Liver (tissue), 9 donors: ENCODE measurements around the gene C1orf94. TPM values are rescaled to one million over a fixed set of nuclear protein-coding genes. Genes with fewer than 3 reads are reported as not detected.

Source experiments
- DNase-seq: peaks from one replicate; pipeline ENCODE4 v3.0.0-alpha.2; 2017; ENCODE audit warnings: low spot score
- H3K27ac ChIP-seq, 2 donors: one replicate each; pipeline ENCODE4 v1.7.0; 2013; ENCODE audit warnings: inconsistent platforms in 2 of 2, low read length in 2 of 2, control low read depth in 1 of 2, low read depth in 1 of 2, mild to moderate bottlenecking in 1 of 2
- H3K27me3 ChIP-seq, 4 donors: one replicate each; pipeline versions ENCODE4 v1.6.1 to v1.7.0; 2013; ENCODE audit warnings: low read length in 3 of 4, inconsistent platforms in 1 of 4, mild to moderate bottlenecking in 1 of 4, moderate library complexity in 1 of 4; ENCODE audit not compliant: control insufficient read depth in 4 of 4, insufficient read depth in 4 of 4
- H3K36me3 ChIP-seq, 4 donors: one replicate each; pipeline versions ENCODE4 v1.6.1 to v1.7.0; 2013; ENCODE audit warnings: low read length in 3 of 4, mild to moderate bottlenecking in 3 of 4, low read depth in 1 of 4, moderate library complexity in 1 of 4; ENCODE audit not compliant: control insufficient read depth in 4 of 4, insufficient read depth in 3 of 4
- H3K4me1 ChIP-seq, 4 donors: one replicate each; pipeline versions ENCODE4 v1.6.1 to v1.7.0; 2013; ENCODE audit warnings: low read length in 3 of 4, mild to moderate bottlenecking in 3 of 4, moderate library complexity in 1 of 4; ENCODE audit not compliant: control insufficient read depth in 4 of 4, insufficient read depth in 4 of 4
- H3K4me3 ChIP-seq, 3 donors: one replicate each; pipeline versions ENCODE4 v1.6.1 to v1.7.0; 2013; ENCODE audit warnings: low read length in 3 of 3, control low read depth in 1 of 3, low read depth in 1 of 3, mild to moderate bottlenecking in 1 of 3
- H3K9ac ChIP-seq, 2 donors: one replicate each; pipeline ENCODE4 v1.7.0; 2013; ENCODE audit warnings: low read length in 2 of 2, mild to moderate bottlenecking in 2 of 2, moderate library complexity in 2 of 2, control low read depth in 1 of 2, low read depth in 1 of 2
- H3K9me3 ChIP-seq, 4 donors: one replicate each; pipeline versions ENCODE4 v1.6.1 to v1.7.0; 2013; ENCODE audit warnings: low read length in 3 of 4; ENCODE audit not compliant: control insufficient read depth in 4 of 4
- ATF3 ChIP-seq: IDR thresholded peaks from 2 replicates; pipeline ENCODE4 v1.6.1; 2016; ENCODE audit warnings: antibody characterized with exemption
- CTCF ChIP-seq: fragments of 150-350 bp; IDR thresholded peaks from 2 replicates; pipeline ENCODE4 v1.5.1; 2017; ENCODE audit warnings: improper control_type of control experiment, low read depth, low read length; ENCODE audit not compliant: missing input control
- EGR1 ChIP-seq, 2 donors: IDR thresholded peaks; 2 replicates each; pipeline ENCODE4 v1.6.1; 2016 to 2018; ENCODE audit warnings: antibody characterized with exemption in 2 of 2, low read depth in 2 of 2
- FOXA1 ChIP-seq: IDR thresholded peaks from 2 replicates; pipeline ENCODE4 v1.6.1; 2016; ENCODE audit warnings: antibody characterized with exemption
- FOXA2 ChIP-seq: IDR thresholded peaks from 2 replicates; pipeline ENCODE4 v1.6.1; 2016; ENCODE audit warnings: antibody characterized with exemption
- GABPA ChIP-seq, 2 donors: IDR thresholded peaks in 1 of 2; conservative IDR thresholded peaks in 1 of 2; 2 replicates each; pipeline ENCODE4 v1.6.1; 2016; ENCODE audit warnings: antibody characterized with exemption in 2 of 2, mild to moderate bottlenecking in 1 of 2, moderate library complexity in 1 of 2
- HNF4A ChIP-seq, 2 donors: conservative IDR thresholded peaks; 2 replicates each; pipeline ENCODE4 v1.6.1; 2016; ENCODE audit warnings: antibody characterized with exemption in 2 of 2, mild to moderate bottlenecking in 2 of 2
- HNF4G ChIP-seq: IDR thresholded peaks from 2 replicates; pipeline ENCODE4 v1.6.1; 2016; ENCODE audit warnings: antibody characterized with exemption
- JUND ChIP-seq, 2 donors: IDR thresholded peaks; 2 replicates each; pipeline ENCODE4 v1.6.1; 2016; ENCODE audit warnings: antibody characterized with exemption in 2 of 2
- MAX ChIP-seq: IDR thresholded peaks from 2 replicates; pipeline ENCODE4 v1.6.1; 2016; ENCODE audit warnings: antibody characterized with exemption
- RAD21 ChIP-seq, 2 donors: IDR thresholded peaks; 2 replicates each; pipeline ENCODE4 v1.6.1; 2016; ENCODE audit warnings: antibody characterized with exemption in 2 of 2, mild to moderate bottlenecking in 2 of 2
- REST ChIP-seq: IDR thresholded peaks from 2 replicates; pipeline ENCODE4 v1.6.1; 2016; ENCODE audit warnings: antibody characterized with exemption, mild to moderate bottlenecking
- RXRA ChIP-seq, 2 donors: IDR thresholded peaks; 2 replicates each; pipeline ENCODE4 v1.6.1; 2017 to 2018; ENCODE audit warnings: antibody characterized with exemption in 2 of 2, mild to moderate bottlenecking in 1 of 2
- SP1 ChIP-seq: IDR thresholded peaks from 2 replicates; pipeline ENCODE4 v1.6.1; 2018; ENCODE audit warnings: antibody characterized with exemption, mild to moderate bottlenecking
- TAF1 ChIP-seq: conservative IDR thresholded peaks from 2 replicates; pipeline ENCODE4 v1.6.1; 2016; ENCODE audit warnings: antibody characterized with exemption, mild to moderate bottlenecking
- YY1 ChIP-seq: IDR thresholded peaks from 2 replicates; pipeline ENCODE4 v1.6.1; 2016; ENCODE audit warnings: antibody characterized with exemption, mild to moderate bottlenecking
- ZBTB33 ChIP-seq: IDR thresholded peaks from 2 replicates; pipeline ENCODE4 v1.6.1; 2016; ENCODE audit warnings: antibody characterized with exemption
- WGBS: extraction: QIAGEN DNeasy Blood & Tissue Kit; methylation state at CpG from one replicate; pipeline ENCODE4 v1.1.7; 2013; 5-methylcytosine and 5-hydroxymethylcytosine counted together
- polyA plus RNA-seq, 2 donors: library from polyadenylated mRNA; stranded (reverse) in 1 of 2; unstranded in 1 of 2; fragments of 200-250 nt in 1 of 2; fragments of >200 nt in 1 of 2; fragmentation: Nextera tagmentation in 1 of 2; extraction: Ambion mirVana in 1 of 2; gene quantifications; one replicate each; pipeline versions ENCODE4 v1.2.1 to v1.2.3, GENCODE V29; 2013 to 2015
- total RNA-seq, 2 donors: library from RNA; depleted of rRNA; stranded (reverse); fragments of >200 nt; gene quantifications; one replicate each; pipeline ENCODE4 v1.2.3, GENCODE V29; 2014
- donor health status: healthy.
- donor health status: healthy.
- donor health status: healthy.
- donor health status: healthy.
- donor health status: healthy.

Gene C1orf94
- total and polyA plus RNA-seq, 4 donors, result not detected

- Histone ChIP-seq H3K4me1 (no peaks in the 10 kb centered on the region), H3K27ac (no peak overlapping the region), H3K9me3 (no peaks in the 10 kb centered on the region), H3K4me3 (no peak overlapping the region), H3K27me3 (no peaks in the 10 kb centered on the region), H3K36me3 (no peaks in the 10 kb centered on the region), H3K9ac (no peak overlapping the region)
- TF ChIP-seq REST (no peak), ZBTB33 (no peak), FOXA2 (no peak), CTCF (no peak), JUND (IDR thresholded peaks at IDR 0.05) (no peak), ATF3 (no peak), GABPA (IDR thresholded peaks at IDR 0.05 in 1 of 2, conservative IDR thresholded peaks at IDR 0.05 in 1 of 2) (no peak), RXRA (IDR thresholded peaks at IDR 0.05) (no peak), EGR1 (IDR thresholded peaks at IDR 0.05; ENCODE audit: low read depth in 2 of 2) (no peak), HNF4G (no peak), FOXA1 (no peak), RAD21 (IDR thresholded peaks at IDR 0.05) (no peak), HNF4A (conservative IDR thresholded peaks at IDR 0.05) (no peak), TAF1 (no peak), MAX (no peak), YY1 (no peak)
- no peak for DNase-seq
- 77% methylated on average over 4 of the region's 4 CpGs for WGBS
These were observed 12.3 kb downstream of the C1orf94 start for GRCh38 chr1:34188985-34189384.

- no peaks in the 10 kb centered on the region for H3K36me3 ChIP-seq
- no peak for DNase-seq
- H3K27me3 ChIP-seq, result no peaks in the 10 kb centered on the region
- TF ChIP-seq SP1 (no peak), MAX (no peak), ZBTB33 (no peak), TAF1 (no peak), RAD21 (IDR thresholded peaks at IDR 0.05) (no peak), CTCF (no peak)
- WGBS, result 84% methylated on average over 2 of the region's 2 CpGs
- H3K9ac ChIP-seq, result no peak overlapping the region
- H3K4me3 ChIP-seq, result no peak overlapping the region
- no peaks in the 10 kb centered on the region for H3K9me3 ChIP-seq
- no peaks in the 10 kb centered on the region for H3K4me1 ChIP-seq
- no peak overlapping the region for H3K27ac ChIP-seq
These were observed 14.0 kb downstream of the C1orf94 start for GRCh38 chr1:34190692-34191091.
